B cell (primary cell): Measurements from ENCODE around the gene FYCO1.

Experiments used
- EZH2 ChIP-seq: IDR thresholded peaks from 2 replicates; pipeline ENCODE4 v1.6.1; 2012; ENCODE audit warnings: borderline replicate concordance, low read depth, mild to moderate bottlenecking, moderate library complexity, low read length; ENCODE audit not compliant: insufficient read depth, poor library complexity, severe bottlenecking
- TF ChIP-seq, protein P1 (sequence below): fragments of 200-600 bp; IDR thresholded peaks from one replicate; pipeline ENCODE4 v1.8.0; 2022; ENCODE audit warnings: antibody characterized with exemption, mild to moderate bottlenecking

DNA sequence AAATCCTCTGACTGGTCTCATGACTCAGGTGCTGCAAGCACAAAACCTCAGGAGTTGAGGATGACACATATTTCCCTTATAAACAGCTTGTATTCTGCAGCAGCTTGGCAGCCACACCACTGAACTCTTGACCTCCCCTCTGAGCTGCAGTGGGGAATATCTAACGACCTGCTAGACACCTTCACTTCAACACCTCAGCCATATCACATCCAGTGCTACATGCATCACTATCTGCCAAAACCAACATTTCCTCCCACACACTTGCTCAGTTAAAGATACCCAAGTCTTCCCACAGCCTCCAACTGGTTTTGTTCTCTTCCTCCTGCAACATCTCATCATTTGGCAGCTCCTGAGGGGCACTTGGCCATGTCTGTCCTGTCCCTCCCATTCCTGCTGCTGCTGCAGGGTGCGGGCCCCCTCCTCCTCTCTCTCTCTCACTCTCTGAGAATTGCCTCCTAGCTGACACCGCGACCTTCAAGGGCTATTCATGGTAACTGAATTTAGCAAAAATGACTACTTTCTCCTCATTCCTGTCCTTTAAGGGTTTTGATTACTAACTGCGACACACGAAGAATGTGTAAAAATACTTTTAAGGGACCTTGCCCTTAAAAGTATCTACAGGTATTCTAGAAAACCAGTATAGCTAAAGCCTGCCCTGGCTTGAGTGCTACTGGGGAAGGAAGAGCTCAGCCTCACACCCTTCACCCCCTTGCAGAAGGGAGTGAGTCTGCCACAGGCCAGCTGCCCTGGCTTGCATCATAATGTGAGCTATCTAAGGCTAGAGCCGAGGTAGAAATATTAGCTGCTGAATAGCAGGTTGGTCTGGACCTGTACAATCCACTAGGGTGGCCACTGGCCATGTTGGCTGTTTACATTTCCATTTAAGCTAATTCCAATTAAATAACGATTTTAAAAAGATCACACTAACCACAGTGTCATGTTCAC lies 114.3 kb downstream of the FYCO1 start:
- no peak for TF ChIP-seq EZH2
- TF ChIP-seq, protein P1, sequence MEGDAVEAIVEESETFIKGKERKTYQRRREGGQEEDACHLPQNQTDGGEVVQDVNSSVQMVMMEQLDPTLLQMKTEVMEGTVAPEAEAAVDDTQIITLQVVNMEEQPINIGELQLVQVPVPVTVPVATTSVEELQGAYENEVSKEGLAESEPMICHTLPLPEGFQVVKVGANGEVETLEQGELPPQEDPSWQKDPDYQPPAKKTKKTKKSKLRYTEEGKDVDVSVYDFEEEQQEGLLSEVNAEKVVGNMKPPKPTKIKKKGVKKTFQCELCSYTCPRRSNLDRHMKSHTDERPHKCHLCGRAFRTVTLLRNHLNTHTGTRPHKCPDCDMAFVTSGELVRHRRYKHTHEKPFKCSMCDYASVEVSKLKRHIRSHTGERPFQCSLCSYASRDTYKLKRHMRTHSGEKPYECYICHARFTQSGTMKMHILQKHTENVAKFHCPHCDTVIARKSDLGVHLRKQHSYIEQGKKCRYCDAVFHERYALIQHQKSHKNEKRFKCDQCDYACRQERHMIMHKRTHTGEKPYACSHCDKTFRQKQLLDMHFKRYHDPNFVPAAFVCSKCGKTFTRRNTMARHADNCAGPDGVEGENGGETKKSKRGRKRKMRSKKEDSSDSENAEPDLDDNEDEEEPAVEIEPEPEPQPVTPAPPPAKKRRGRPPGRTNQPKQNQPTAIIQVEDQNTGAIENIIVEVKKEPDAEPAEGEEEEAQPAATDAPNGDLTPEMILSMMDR, result no peak
